Upper lobe of left lung (tissue), 6 donors: ENCODE data around the gene ZNF710. TPM values are rescaled to one million over a fixed set of nuclear protein-coding genes. Genes with fewer than 3 reads are reported as not detected.

Experiments used
- ATAC-seq, 2 donors: fragments of 200-7000 bp; cut with Tn5 transposase; one replicate each; pipeline ENCODE4 v1.9.1; 2022; ENCODE audit warnings: mild to moderate bottlenecking in 2 of 2, moderate library complexity in 2 of 2; ENCODE audit not compliant: low FRiP score in 2 of 2
- DNase-seq, 2 donors: peaks; one replicate each; pipeline ENCODE4 v3.0.0-alpha.2; 2019 to 2020
- H3K27ac ChIP-seq, 4 donors: fragments of 200-600 bp; sonication (generic); one replicate each; pipeline ENCODE4 v1.5.1; 2016 to 2019
- H3K27me3 ChIP-seq, 4 donors: fragments of 200-600 bp; sonication (generic); one replicate each; pipeline ENCODE4 v1.5.1; 2017 to 2019
- H3K36me3 ChIP-seq, 4 donors: fragments of 200-600 bp; sonication (generic); one replicate each; pipeline ENCODE4 v1.5.1; 2016 to 2019
- H3K4me1 ChIP-seq, 4 donors: fragments of 200-600 bp; sonication (generic); one replicate each; pipeline ENCODE4 v1.5.1; 2018 to 2019
- H3K4me3 ChIP-seq, 4 donors: fragments of 200-600 bp; sonication (generic); one replicate each; pipeline ENCODE4 v1.5.1; 2017 to 2019; ENCODE audit warnings: mild to moderate bottlenecking in 2 of 4, moderate library complexity in 1 of 4
- H3K9me3 ChIP-seq, 4 donors: fragments of 200-600 bp; sonication (generic); one replicate each; pipeline ENCODE4 v1.5.1; 2018 to 2019
- CTCF ChIP-seq, 6 experiments: fragments of 450-650 bp in 4 of 6; fragments of 200-600 bp in 2 of 6; sonication (generic) in 2 of 6; IDR thresholded peaks; one replicate each; pipeline ENCODE4 v1.5.1; 2016 to 2019; ENCODE audit warnings: antibody characterized with exemption in 6 of 6
- EP300 ChIP-seq, 4 donors: sonication (generic); formaldehyde crosslinking; IDR thresholded peaks; one replicate each; pipeline ENCODE4 v1.5.1; 2017; ENCODE audit warnings: antibody characterized with exemption in 4 of 4, control low read depth in 2 of 4
- POLR2A ChIP-seq, 4 donors: fragments of 450-650 bp; IDR thresholded peaks; one replicate each; pipeline ENCODE4 v1.5.1; 2016 to 2017; ENCODE audit warnings: antibody characterized with exemption in 4 of 4, mild to moderate bottlenecking in 2 of 4
- POLR2AphosphoS5 ChIP-seq, 2 donors: sonication (generic); formaldehyde crosslinking; IDR thresholded peaks; one replicate each; pipeline ENCODE4 v1.5.1; 2017; ENCODE audit warnings: antibody characterized with exemption in 2 of 2
- WGBS, 2 donors: methylation state at CpG; one replicate each; pipeline ENCODE4 v1.1.5; 2017 to 2018; 5-methylcytosine and 5-hydroxymethylcytosine counted together
- total RNA-seq, 6 donors: library from RNA; depleted of rRNA in 4 of 6; stranded (reverse); fragments of >200 nt in 4 of 6; gene quantifications; one replicate each; pipeline versions ENCODE4 v1.1.0 to v1.2.1, GENCODE V29; 2016 to 2021
- donor health status: DM: no; HTN: no; CAD: no; lungs with moderate emphysema.
- donor health status: DM: no; HTN: yes; CAD: no; lungs with severe emphysema.

The ZNF710 gene
- total RNA-seq, 6 donors from 2014 or later = 26.0 to 51.3 (median 44.5) TPM

GRCh38 chr15:90084876-90085423 lies 83.8 kb downstream of the ZNF710 start:
- peak overlapping the region in 2 of 4 donors; percentile 14 to 17 for H3K27ac ChIP-seq
- no peak overlapping the region for H3K4me3 ChIP-seq
- H3K9me3 ChIP-seq = no peaks in the 10 kb centered on the region
- H3K4me1 ChIP-seq = peaks cover 8 to 12% (median 11%) of the 10 kb centered on the region in 4 donors
- peaks cover 11 to 79% (median 52%) of the 10 kb centered on the region in 4 donors for H3K36me3 ChIP-seq
- DNase-seq (peak in 1 of 2 donors; percentile 53), ATAC-seq (no peak)
- no peaks in the 10 kb centered on the region for H3K27me3 ChIP-seq
- TF ChIP-seq CTCF (IDR thresholded peaks at IDR 0.05) (no peak), POLR2AphosphoS5 (IDR thresholded peaks at IDR 0.05) (no peak), EP300 (IDR thresholded peaks at IDR 0.05) (no peak), POLR2A (IDR thresholded peaks at IDR 0.05) (no peak)
- WGBS, 2 donors = 99 to 100% methylated on average over 11 to 18 of the region's 18 CpGs

GRCh38 chr15:90085565-90085964 lies 84.4 kb downstream of the ZNF710 start:
- Histone ChIP-seq H3K9me3 (no peaks in the 10 kb centered on the region), H3K36me3 (peaks cover 11 to 79% (median 48%) of the 10 kb centered on the region in 4 donors), H3K4me1 (peaks cover 8 to 12% (median 11%) of the 10 kb centered on the region in 4 donors), H3K27ac (peak overlapping the region in 2 of 4 donors; percentile 7 to 17), H3K27me3 (no peaks in the 10 kb centered on the region), H3K4me3 (no peak overlapping the region)
- TF ChIP-seq POLR2A (IDR thresholded peaks at IDR 0.05) (no peak), EP300 (IDR thresholded peaks at IDR 0.05) (no peak), CTCF (IDR thresholded peaks at IDR 0.05) (no peak), POLR2AphosphoS5 (IDR thresholded peaks at IDR 0.05) (no peak)
- DNase-seq (peak in 1 of 2 donors; percentile 44), ATAC-seq (no peak)
- WGBS, 2 donors = 80 to 87% methylated on average over 3 of the region's 3 CpGs

- no peak overlapping the region for H3K4me3 ChIP-seq
- no peaks in the 10 kb centered on the region for H3K27me3 ChIP-seq
- peak; percentile 67 to 70 for ATAC-seq
- H3K27ac ChIP-seq = no peak overlapping the region
- no peaks in the 10 kb centered on the region for H3K9me3 ChIP-seq
- TF ChIP-seq POLR2A (IDR thresholded peaks at IDR 0.05) (no peak), EP300 (IDR thresholded peaks at IDR 0.05) (no peak), CTCF (IDR thresholded peaks at IDR 0.05) (peak; percentile 47 to 73 (median 61)), POLR2AphosphoS5 (IDR thresholded peaks at IDR 0.05) (no peak)
- DNase-seq = no peak
- H3K4me1 ChIP-seq = peaks cover 6 to 9% (median 7%) of the 10 kb centered on the region in 4 donors
- 96% methylated on average over 7 of the region's 7 CpGs; no CpG with 5 or more reads in 1 of the 2 donors for WGBS, 2 donors
- peaks cover 11 to 72% (median 44%) of the 10 kb centered on the region in 4 donors for H3K36me3 ChIP-seq
Observed at GRCh38 chr15:90086868-90087268, 85.7 kb downstream of the ZNF710 start.

- DNase-seq = peak in 1 of 2 donors; percentile 79
- peaks cover 11 to 66% (median 41%) of the 10 kb centered on the region in 4 donors for H3K36me3 ChIP-seq
- TF ChIP-seq POLR2AphosphoS5 (IDR thresholded peaks at IDR 0.05) = no peak
- peak in 2 of 6 experiments; percentile 4 for TF ChIP-seq CTCF (IDR thresholded peaks at IDR 0.05)
- H3K4me1 ChIP-seq = peaks cover 0 to 2% (median under 1%) of the 10 kb centered on the region in 4 donors
- H3K4me3 ChIP-seq = no peak overlapping the region
- H3K9me3 ChIP-seq = no peaks in the 10 kb centered on the region
- peak in 1 of 2 donors; percentile 19 for ATAC-seq
- WGBS, 2 donors = 91 to 92% methylated on average over 16 to 20 of the region's 20 CpGs
- no peaks in the 10 kb centered on the region for H3K27me3 ChIP-seq
- H3K27ac ChIP-seq = no peak overlapping the region
Observed at GRCh38 chr15:90087454-90088154, 86.5 kb downstream of the ZNF710 start.
